HG03045 (cell line): ENCODE measurements around the gene MT1G.
"Not testable (repeated sequence)": the region's sequence is repeated elsewhere in the genome, so short reads cannot be mapped to it uniquely, and the experiment has no call there.

ENCODE experiments used
- ATAC-seq: cut with Tn5 transposase; IDR thresholded peaks from one replicate; pipeline ENCODE4 v1.9.1; 2021; ENCODE audit warnings: mild to moderate bottlenecking, moderate library complexity; ENCODE audit not compliant: unreplicated experiment

The MT1G gene

DNA sequence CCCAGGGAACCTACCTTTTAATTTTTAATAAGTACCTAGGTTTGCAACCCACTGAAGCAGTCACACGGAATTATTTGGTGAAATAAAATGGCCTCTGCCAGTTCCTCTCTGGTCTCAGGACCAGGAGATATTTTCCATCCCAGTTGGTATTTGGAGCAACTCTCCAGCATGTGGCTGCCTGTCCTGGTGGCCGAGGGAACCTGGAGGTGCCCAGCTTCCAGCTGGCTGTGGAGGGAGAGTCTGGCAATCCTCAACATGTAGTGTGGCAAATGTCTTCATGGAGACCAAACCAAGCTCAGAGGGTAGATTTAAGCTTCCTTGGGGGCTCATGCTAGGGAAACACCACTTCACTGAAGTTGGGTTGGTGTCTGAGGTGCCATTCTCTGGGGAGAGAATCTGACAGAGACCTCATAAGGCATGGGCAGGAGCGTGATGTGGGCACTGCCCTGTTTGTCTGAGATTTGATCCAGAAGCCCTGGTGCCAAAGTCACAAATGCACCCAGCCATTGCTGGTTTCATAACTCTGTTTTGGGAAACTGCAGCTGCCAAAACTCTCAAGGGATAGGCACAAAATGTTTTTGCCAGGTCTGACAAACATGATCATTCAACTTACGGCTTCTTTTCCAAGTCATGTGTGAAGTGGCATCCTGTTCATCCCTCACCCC is 17.2 kb upstream of the MT1G start:
- ATAC-seq: no peak

DNA sequence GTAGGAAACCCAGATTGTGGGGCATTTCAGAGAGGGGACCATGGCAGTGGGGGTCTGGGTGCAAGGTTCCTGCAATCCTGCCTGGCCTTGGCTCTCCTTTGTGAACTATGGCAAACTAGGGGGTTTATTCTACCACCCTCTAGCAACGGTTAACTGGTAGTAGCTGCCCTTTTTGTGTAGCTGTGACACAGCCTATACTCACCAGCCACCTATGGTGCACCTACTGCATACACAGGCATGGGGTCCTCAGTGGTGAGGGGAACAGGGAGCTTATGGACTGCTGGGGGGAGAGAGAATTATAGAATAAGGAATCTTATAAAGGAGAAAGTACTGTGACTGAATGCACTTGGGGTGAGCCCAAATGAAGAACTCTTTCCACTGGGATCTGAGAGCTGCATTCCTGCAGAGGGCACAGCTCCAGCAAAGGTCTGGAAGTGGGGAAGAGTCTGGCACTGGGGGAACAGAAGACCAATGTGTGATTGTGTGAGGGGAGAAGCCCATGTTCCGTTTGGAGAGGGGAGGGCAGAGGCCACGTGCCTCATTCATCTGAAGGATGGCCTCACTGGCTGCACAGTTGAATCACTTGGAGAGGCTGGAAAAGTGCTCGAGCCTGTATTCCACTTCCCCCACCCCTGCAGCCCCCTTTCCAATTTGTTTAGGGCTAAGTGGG is 16.5 kb upstream of the MT1G start:
- no peak for ATAC-seq

DNA sequence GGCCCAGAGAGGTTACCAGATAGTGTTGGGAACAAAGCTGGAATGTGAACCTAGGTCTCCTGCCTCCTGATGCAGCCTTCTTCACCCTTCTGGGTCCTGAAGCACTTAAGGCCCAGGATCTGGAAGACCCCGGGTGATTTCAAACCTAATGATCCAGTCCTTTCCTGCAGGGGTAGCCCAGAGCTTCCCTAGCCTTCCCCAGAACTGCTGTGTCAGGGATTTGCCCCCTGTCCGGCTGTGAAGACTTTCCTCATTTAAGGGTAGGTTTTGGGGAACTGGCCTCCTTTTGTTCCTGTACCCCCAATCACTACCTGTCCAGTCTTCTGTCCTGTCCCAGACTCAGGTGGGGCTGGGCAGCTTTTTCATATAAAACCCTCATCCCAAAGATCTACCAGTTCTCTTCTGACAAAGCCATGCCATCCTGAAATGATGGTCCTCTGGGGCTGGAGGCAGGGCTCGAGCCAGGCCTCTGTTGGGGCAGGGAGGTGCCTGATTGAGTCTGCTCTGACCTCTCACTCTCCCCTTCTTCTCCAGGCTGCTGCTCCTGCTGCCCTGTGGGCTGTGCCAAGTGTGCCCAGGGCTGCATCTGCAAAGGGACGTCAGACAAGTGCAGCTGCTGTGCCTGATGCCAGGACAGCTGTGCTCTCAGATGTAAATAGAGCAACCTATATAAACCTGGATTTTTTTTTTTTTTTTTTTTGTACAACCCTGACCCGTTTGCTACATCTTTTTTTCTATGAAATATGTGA is 15.7 kb upstream of the MT1G start:
- ATAC-seq: no peak

DNA sequence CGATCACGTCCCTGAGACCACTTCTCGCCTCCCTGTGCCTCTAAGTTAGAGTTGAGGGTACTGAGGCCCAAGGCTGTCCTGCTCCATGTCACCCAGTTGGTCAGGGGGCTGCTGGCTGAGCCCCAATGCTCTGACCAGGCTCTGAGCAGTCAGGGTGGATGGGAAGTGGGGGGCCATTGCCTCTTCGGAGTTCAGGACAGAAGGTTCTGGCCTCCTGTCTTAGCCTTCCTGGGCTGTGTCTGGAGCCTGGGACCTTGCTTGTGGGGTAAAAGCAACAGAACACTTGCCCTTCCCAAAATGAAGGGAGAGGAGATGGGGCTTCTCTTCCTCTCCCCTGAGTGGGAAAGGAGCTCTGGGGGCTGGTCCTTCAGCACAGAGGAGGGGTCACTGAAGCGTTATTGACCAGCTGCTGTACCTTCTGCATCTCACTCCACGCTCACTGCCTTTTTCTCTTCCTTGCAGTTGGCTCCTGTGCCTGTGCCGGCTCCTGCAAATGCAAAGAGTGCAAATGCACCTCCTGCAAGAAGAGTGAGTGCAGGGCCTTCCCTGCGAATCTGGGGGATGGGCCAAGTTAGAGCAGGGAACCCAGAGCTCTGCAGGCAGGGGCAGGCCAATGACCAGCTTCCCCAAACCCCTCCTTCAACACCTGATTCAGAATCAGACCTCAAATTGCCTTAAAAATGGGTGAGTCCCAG is 15.0 kb upstream of the MT1G start:
- peak; percentile 8 for ATAC-seq

DNA sequence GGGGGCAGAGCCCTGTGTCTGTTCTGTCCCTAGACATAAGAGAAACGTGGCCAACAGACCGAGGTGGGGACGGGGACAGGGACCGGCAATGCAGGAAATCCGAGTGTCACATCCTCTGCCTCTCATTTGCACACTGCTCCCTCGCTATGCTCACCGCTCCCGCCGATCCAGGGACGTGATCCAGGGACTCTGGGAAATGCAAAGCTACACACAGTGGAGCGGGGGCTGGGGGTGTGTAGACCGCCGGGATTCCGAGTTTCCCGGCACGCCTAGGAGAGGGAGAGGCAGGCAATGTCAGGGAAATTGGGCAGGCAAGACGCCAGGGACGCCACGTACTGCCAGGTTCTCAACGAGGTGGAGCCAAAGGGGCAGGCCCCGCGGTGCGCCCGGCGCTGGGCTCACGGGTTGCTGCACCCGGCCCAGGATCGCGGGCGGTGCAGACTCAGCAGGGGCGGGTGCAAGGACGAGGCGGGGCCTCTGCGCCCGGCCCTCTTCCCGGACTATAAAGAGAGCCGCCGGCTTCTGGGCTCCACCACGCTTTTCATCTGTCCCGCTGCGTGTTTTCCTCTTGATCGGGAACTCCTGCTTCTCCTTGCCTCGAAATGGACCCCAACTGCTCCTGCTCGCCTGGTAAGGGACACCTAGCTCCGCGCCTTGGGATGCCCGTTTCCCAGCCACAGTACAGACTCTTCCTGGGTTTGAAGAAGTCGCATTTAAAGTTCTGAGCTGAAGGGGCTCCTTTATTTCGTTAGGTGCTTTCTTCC is 14.3 kb upstream of the MT1G start, which contains the start of gene MT1X:
TSS of gene MT1X (plus strand) at position 532 of the 764 bp plus-strand sequence. CDS start at position 603, 71 bp downstream.
- ATAC-seq: peak; percentile 98

DNA sequence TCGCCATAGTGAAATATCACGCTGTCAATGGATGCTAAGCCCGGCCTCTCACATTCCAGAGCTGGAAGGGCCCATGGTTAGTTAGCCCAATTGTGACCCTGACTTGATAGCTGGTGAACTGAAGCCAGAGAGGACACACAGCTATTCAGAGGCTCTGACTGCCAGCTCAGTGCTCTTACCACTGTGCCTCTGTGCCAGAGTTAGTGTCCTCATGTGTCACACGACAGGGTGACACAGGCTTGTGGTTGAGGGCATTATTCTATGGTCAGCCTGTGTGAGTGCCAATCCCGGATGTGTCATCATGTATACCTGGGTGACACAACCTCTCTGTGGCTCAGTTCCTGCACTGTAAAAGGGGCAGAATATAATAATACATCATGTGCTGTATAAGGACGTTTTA is 12.0 kb upstream of the MT1G start:
- ATAC-seq: no peak

DNA sequence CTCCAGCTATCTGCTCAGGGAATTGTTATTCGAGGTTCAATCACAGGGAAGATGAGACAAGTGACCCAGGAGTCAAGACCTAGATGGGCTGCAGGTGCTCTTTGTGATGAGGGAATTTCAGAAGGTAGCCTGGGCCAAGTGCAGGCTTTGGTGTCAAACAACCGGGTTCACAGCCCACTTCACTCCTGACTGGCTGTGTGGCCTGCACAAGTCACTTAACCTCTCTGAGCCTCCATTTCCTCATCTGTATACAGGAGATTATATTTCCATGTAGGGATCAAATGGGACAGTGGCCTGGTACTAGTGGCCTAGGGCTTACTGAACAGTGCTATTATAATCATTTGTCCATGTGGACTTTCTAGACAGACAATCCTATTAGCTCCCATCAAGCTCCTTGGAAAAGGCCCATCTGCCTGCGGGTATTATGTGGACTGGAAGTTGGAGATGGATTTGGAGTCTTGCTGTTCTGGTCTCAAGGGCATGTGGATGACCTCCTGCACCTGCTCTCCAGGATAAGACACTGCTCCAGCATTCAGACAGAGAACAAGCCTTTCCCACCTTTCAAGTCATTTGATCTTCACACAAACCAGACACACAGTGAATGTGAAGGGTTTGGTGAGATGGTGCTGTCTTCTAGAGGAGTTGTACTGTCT is 11.3 kb upstream of the MT1G start:
- ATAC-seq: no peak

DNA sequence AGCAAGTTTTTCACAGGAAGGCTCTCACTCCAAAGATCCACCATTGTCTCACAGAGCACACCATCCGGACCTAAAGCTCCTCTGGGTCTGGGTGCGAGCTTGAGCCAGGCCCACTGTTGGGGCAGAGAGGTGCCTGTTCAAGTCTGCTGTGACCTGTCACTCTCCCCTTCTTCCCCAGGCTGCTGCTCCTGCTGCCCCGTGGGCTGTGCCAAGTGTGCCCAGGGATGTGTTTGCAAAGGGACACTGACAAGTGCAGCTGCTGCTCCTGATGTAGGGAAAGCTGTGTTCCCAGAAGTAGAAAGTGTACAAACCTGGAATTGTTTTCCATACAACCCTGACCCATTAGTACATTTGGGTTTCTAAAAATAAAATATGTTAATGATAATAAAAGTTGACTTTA is 9.6 kb upstream of the MT1G start:
- ATAC-seq: no peak

DNA sequence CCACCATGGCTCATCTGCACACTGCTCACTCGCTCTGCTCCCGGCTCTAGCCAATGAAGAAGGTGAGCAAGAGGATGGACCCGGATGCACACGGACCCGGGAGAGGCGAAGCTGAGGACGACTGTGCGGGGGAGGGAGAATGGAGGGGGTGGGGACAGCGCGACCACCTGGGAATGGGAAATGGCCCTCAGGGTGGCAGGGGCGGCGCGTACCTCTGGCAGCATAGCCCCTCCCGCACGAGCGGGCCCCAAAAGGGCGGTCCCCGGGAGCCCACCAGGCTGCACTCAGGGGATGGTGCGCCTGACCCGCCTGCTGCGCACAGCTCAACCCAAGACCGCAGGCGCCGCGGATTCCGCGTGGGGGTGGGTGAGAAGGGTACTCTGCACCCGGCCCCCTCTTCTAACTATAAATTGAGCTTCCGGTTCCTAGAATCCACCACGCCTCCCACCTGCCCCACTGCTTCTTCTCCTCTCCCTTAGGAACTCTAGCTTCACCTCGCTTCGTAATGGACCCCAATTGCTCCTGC is 7.9 kb upstream of the MT1G start:
- no peak for ATAC-seq

DNA sequence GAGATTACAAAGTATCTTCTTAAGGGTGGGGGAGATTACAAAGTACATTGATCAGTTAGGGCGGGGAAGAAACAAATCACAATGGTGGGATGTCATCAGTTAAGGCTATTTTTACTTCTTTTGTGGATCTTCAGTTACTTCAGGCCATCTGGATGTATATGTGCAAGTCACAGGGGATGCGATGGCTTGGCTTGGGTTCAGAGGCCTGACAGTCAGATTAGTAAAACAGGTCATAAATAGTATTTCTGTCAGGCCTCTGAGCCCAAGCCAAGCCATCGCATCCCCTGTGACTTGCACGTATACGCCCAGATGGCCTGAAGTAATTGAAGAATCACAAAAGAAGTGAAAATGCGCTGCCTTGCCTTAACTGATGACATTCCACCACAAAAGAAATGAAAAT is 6.7 kb upstream of the MT1G start:
- not testable (repeated sequence) for ATAC-seq

DNA sequence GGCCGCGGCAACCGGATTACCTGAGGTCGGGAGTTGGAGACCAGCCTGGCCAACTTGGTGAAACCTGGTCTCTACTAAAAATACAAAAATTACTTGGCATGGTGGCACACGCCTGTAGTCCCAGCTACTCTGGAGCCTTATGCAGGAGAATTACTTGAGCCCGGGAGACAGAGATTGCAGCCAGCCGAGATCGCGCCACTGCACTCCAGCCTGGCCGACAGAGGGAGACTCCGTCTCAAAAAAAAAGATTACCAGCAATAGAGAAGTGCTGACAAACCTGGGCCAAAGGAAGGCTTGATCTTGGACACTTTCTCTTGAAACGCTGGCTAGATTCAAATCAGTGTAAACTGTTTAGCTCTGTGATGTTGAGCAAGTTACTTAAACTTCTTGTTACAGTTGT is 6.1 kb upstream of the MT1G start:
- no peak for ATAC-seq

DNA sequence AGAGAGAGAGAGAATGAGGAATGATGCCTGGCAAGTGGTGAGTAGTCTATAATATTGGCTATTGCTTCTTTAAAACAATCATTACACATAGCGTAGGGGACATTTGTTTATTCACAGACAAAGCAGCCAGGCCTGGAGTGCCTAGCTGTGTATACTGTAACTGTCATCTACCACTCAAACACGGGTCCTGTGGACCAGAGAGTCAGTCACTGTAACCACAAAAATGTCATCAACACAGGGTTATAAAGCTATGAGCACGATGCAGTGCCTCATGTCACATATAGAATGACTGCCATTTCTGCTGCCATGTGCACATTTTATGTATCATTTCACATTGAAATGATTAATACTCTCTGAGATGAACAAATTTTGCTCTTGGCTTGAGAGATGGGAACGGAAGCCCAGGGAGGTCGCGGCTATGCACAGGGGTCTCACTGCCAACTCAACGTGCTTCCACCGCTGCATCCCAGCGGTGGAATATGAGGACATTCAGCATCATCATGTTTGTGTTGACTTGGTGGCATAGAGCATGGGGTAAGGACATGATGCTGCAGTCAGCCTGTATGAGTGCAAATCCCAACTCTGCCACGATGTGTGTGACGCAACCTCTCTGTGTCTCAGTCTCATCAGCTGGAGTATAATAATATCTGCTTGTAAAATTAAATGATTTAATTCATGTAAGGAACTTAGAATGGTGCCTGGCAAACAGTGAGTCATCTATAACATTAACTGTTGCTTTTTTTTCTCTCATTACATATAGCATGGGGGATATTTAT is 5.1 kb upstream of the MT1G start:
- no peak for ATAC-seq

DNA sequence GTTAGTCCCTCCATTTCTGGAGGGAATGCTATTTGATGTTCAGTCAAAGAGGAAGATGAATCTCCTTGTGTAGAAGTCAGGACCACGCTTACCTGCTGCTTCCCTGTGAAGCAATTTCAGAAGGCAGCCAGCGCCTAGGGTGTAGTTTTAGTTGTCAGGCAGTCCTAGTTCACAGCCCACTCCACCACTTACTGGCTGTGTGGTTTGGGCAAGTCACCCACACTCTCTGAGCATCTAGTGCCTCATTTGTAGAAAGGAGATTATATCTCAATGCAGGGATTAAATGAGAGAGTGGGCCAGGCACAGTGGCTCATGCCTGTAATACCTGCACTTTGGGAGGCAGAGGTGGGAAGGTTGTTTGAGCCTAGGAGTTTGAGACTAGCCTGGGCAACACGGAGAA is 4.3 kb upstream of the MT1G start:
- not testable (repeated sequence) for ATAC-seq

DNA sequence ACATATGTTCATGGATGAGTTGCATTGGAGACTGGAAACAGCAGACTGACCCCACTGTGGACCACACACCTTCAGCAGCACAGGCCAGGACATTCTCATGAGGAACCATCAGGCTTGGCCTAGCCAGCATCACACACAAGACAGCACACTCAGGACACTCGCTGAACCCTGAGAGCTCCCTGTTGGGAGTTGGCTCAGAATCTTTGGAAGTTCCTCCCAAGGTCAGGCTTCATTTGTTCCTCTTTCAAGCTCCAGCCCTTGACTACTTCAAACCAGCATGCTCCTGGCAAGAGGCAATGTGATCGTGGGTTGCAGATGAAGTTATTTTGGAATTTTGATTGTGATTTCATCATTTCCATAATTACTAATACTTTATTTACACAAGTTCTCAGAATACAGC is 3.8 kb upstream of the MT1G start:
- not testable (repeated sequence) for ATAC-seq

DNA sequence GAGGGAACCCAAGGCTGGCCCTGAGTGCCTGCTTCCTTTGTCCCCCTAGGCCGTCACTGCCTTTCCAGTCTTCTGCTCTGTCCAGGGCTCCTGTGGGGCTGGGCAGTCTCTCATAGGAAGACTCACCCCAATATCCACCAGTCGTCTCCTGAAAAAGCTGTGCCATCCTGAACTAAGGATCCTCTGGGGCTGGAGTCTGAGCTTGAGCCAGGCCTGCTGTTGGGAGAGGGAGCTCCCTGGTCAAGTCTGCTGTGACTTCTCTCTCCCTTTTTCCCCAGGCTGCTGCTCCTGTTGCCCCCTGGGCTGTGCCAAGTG is 2.7 kb upstream of the MT1G start:
- no peak for ATAC-seq

DNA sequence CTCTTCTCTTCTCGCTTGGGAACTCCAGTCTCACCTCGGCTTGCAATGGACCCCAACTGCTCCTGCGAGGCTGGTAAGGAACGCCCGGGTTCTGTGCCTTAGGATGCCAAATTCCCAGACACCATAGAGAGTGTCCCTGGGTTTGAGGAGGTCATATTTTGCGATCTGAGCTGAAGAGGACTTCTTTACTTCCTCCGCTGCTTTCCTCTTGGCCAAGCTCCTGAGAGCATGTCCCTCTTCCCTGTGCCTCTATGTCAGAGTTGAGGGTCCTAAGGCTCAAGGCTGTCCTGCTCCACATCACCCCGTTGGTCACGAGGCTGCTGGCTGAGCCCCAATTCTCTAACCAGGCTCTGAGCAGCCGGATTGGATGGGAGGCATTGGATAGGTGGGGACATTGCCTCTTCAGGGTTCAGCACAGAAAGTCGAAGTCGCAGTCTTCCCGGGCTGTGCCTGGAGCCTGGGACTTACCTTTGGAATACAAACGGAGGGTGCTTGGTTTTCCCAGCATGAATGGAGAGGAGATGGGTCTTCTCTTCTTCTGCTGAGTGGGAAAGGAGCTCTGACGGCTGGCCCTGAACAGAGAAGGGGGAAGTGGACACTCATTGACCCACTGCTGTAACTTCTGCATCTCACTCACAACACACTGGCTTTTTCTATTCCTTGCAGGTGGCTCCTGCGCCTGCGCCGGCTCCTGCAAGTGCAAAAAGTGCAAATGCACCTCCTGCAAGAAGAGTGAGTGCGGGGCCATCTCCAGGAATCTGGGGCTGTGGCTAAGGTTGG is 2.2 kb upstream of the MT1G start:
- no peak for ATAC-seq

DNA sequence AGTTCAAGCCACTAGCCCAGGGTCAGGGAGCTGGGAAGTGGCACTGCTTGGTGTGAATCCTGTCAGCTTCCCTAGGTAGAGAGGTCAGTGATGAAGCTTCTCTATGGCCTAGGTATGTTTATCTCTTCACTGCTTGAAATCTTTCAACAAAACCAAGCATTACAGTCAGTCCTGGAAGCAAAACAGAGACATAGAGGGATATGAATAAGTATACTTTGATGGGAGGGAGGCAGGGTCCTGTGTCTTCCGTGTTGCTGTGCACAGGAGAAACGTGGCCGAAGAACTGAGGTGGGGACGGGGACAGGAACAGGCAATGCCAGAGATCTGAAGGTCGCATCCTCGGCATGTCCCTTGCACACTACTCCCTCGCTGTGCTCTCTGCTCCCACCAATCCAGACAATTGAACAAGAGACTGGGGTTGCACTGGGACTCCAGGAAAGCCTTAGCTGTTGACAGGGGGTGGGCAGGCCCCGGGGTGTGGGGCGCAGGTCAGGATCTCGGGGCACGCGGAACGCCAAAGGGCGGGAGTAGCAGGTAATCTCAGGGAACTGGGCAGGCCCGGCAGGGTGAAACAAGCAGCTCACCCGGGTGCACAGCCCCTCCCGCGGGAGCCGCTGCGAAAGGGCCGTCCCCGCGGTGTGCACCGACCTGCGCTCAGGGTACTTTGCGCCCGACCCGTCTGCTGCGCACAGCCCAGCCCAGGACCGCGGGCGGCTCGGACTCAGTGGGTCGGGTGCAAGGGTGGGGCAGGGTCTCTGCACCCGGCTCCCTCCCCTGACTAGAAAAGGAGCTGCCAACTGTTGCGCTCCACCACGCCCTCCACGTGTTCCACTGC is 1.4 kb upstream of the MT1G start, which contains the start of gene MT1H:
TSS of gene MT1H (plus strand) at position 810 of the 835 bp plus-strand sequence. CDS start 71 bp downstream, outside the sequence.
- ATAC-seq: no peak
